H1 (cell line): ENCODE results near the gene SLC39A13. TPM values are rescaled to one million over a fixed set of nuclear protein-coding genes. Genes with fewer than 3 reads are reported as not detected.

Source experiments
- CTCF ChIA-PET: fragments of 300-600 bp; sonication (Branson Sonifier 250); formaldehyde crosslinking; loops from one replicate; lab custom pipeline; 2021; ENCODE audit not compliant: partially characterized antibody; lab: Charles Lee
- POLR2A ChIA-PET: fragments of 300-600 bp; sonication (Branson Sonifier 250); formaldehyde crosslinking; loops from one replicate; lab custom pipeline; 2021; ENCODE audit warnings: inconsistent platforms; ENCODE audit not compliant: partially characterized antibody; lab: Charles Lee
- DNase-seq, 2 experiments: peaks; one replicate each; pipeline versions ENCODE4 v3.0.0 to v3.0.0-alpha.2; 2010 to 2022; ENCODE audit warnings: low spot score in 2 of 2, low read depth in 1 of 2, mixed read lengths in 1 of 2
- FAIRE-seq: peaks from 2 replicates; lab custom pipeline; 2011; peaks lifted over from hg19 to GRCh38; lab: Jason Lieb, UNC
- H2AFZ ChIP-seq: 2 replicates; pipeline ENCODE4 v1.8.1; 2012; ENCODE audit warnings: low read length, inconsistent platforms
- H2AK5ac ChIP-seq: 2 replicates; pipeline ENCODE4 v1.6.1; 2013; ENCODE audit warnings: low read depth, low read length
- H2BK120ac ChIP-seq: replicated peaks from 2 replicates; pipeline ENCODE3; 2013; ENCODE audit warnings: low read depth, low read length, inconsistent platforms
- H2BK12ac ChIP-seq: 2 replicates; pipeline ENCODE4 v1.6.1; 2013; ENCODE audit warnings: low read depth, low read length
- H2BK15ac ChIP-seq: 2 replicates; pipeline ENCODE4 v1.6.1; 2013; ENCODE audit warnings: low read length
- H2BK20ac ChIP-seq: 2 replicates; pipeline ENCODE4 v1.6.1; 2013; ENCODE audit warnings: low read length
- H2BK5ac ChIP-seq: 2 replicates; pipeline ENCODE4 v1.6.1; 2013; ENCODE audit warnings: low read depth, low read length
- H3K14ac ChIP-seq: 2 replicates; pipeline ENCODE4 v1.6.1; 2013; ENCODE audit warnings: inconsistent platforms; ENCODE audit not compliant: insufficient read length
- H3K18ac ChIP-seq: 2 replicates; pipeline ENCODE4 v1.6.1; 2013; ENCODE audit warnings: low read length; ENCODE audit errors: extremely low read depth
- H3K23ac ChIP-seq: 2 replicates; pipeline ENCODE4 v1.6.1; 2013; ENCODE audit warnings: inconsistent platforms; ENCODE audit not compliant: insufficient read length
- H3K23me2 ChIP-seq: 2 replicates; pipeline ENCODE4 v1.6.1; 2013; ENCODE audit warnings: low read depth, low read length
- H3K27ac ChIP-seq: 2 replicates; pipeline ENCODE4 v1.6.1; 2011; ENCODE audit warnings: low read depth, low read length, inconsistent platforms
- H3K27me3 ChIP-seq, 4 experiments: replicated peaks in 1 of 4; 1 replicate in 1 of 4; 2 replicates in 3 of 4; pipeline versions ENCODE4 v1.6.1 to v1.8.1; 2011 to 2013; ENCODE audit warnings: low read length in 3 of 4, mild to moderate bottlenecking in 3 of 4, inconsistent platforms in 2 of 4, mixed read lengths in 2 of 4, moderate library complexity in 1 of 4; ENCODE audit not compliant: control insufficient read depth in 3 of 4, insufficient read depth in 3 of 4; ENCODE audit errors: extremely low read depth in 1 of 4
- H3K36me3 ChIP-seq, 4 experiments: 2 replicates each; pipeline versions ENCODE4 v1.6.1 to v1.8.1; 2011 to 2013; ENCODE audit warnings: mild to moderate bottlenecking in 4 of 4, low read length in 3 of 4, moderate library complexity in 2 of 4, control low read depth in 1 of 4, inconsistent platforms in 1 of 4; ENCODE audit not compliant: insufficient read depth in 4 of 4, control insufficient read depth in 2 of 4
- H3K4ac ChIP-seq: replicated peaks from 2 replicates; pipeline ENCODE3; 2013; ENCODE audit warnings: low read length, low read depth, mixed read lengths, inconsistent platforms; ENCODE audit not compliant: insufficient read length
- H3K4me1 ChIP-seq, 4 experiments: replicated peaks in 1 of 4; 1 replicate in 1 of 4; 2 replicates in 3 of 4; pipeline versions ENCODE4 v1.6.1 to v1.8.1; 2011 to 2013; ENCODE audit warnings: low read length in 3 of 4, inconsistent platforms in 2 of 4, mixed read lengths in 1 of 4; ENCODE audit not compliant: insufficient read depth in 4 of 4, control insufficient read depth in 3 of 4
- H3K4me2 ChIP-seq, 2 experiments: 2 replicates each; pipeline versions ENCODE4 v1.6.1 to v1.8.1; 2011 to 2013; ENCODE audit warnings: low read depth in 2 of 2, low read length in 2 of 2, control low read depth in 1 of 2, inconsistent platforms in 1 of 2, mild to moderate bottlenecking in 1 of 2; ENCODE audit not compliant: insufficient read depth in 1 of 2
- H3K4me3 ChIP-seq, 4 experiments: fragments of 200-600, 300-600 bp in 1 of 4; sonication (generic), shearing (Covaris generic), sonication (Bioruptor Twin) in 1 of 4; 2 replicates each; pipeline versions ENCODE4 v1.5.1 to v1.8.1; 2011 to 2016; ENCODE audit warnings: low read length in 4 of 4, low read depth in 3 of 4, control low read depth in 2 of 4, inconsistent platforms in 2 of 4, mild to moderate bottlenecking in 2 of 4, mixed read lengths in 1 of 4, moderate library complexity in 1 of 4; ENCODE audit not compliant: insufficient read depth in 2 of 4; ENCODE audit errors: extremely low read depth in 1 of 4
- H3K56ac ChIP-seq: replicated peaks from 2 replicates; pipeline ENCODE3; 2013; ENCODE audit warnings: low read depth, mild to moderate bottlenecking, mixed read lengths, low read length, inconsistent platforms; ENCODE audit not compliant: insufficient read length
- H3K79me1 ChIP-seq: 2 replicates; pipeline ENCODE4 v1.6.1; 2013; ENCODE audit warnings: low read depth, low read length, control low read depth
- H3K79me2 ChIP-seq, 2 experiments: 2 replicates each; pipeline versions ENCODE4 v1.6.1 to v1.8.1; 2012 to 2013; ENCODE audit warnings: low read length in 2 of 2, mild to moderate bottlenecking in 2 of 2, inconsistent platforms in 1 of 2; ENCODE audit not compliant: insufficient read depth in 2 of 2, control insufficient read depth in 1 of 2
- H3K9ac ChIP-seq, 4 experiments: replicated peaks in 1 of 4; 1 replicate in 1 of 4; 2 replicates in 3 of 4; pipeline versions ENCODE4 v1.6.1 to v1.8.1; 2011 to 2013; ENCODE audit warnings: low read depth in 3 of 4, low read length in 3 of 4, control low read depth in 2 of 4, mild to moderate bottlenecking in 2 of 4, moderate library complexity in 2 of 4, inconsistent platforms in 1 of 4; ENCODE audit errors: extremely low read depth in 1 of 4
- H3K9me3 ChIP-seq, 2 experiments: 2 replicates each; pipeline versions ENCODE4 v1.6.1 to v1.8.1; 2012 to 2013; ENCODE audit warnings: mild to moderate bottlenecking in 2 of 2, moderate library complexity in 2 of 2, control low read depth in 1 of 2, inconsistent platforms in 1 of 2, low read depth in 1 of 2, low read length in 1 of 2, mixed read lengths in 1 of 2; ENCODE audit not compliant: insufficient read depth in 2 of 2
- H4K20me1 ChIP-seq, 2 experiments: replicated peaks in 1 of 2; 2 replicates each; pipeline versions ENCODE3 to v1.8.1; 2011 to 2013; ENCODE audit warnings: inconsistent platforms in 2 of 2, low read length in 2 of 2, mild to moderate bottlenecking in 1 of 2; ENCODE audit not compliant: insufficient read depth in 2 of 2, control insufficient read depth in 1 of 2
- H4K5ac ChIP-seq: 2 replicates; pipeline ENCODE4 v1.6.1; 2013; ENCODE audit warnings: low read length, low read depth, mixed read lengths, inconsistent platforms; ENCODE audit not compliant: insufficient read length
- H4K8ac ChIP-seq: 2 replicates; pipeline ENCODE4 v1.8.0; 2013; ENCODE audit warnings: mild to moderate bottlenecking, moderate library complexity, low read length, inconsistent platforms; ENCODE audit not compliant: insufficient read depth; ENCODE audit errors: extremely low read depth
- H4K91ac ChIP-seq: replicated peaks from 2 replicates; pipeline ENCODE3; 2013; ENCODE audit warnings: low read length, mixed read lengths, inconsistent platforms; ENCODE audit not compliant: insufficient read length
- E2F6 ChIP-seq: IDR thresholded peaks from 2 replicates; pipeline ENCODE4 v1.6.1; 2012; ENCODE audit warnings: inconsistent platforms
- HDAC6 ChIP-seq: IDR thresholded peaks from one replicate; pipeline ENCODE4 v1.7.1; 2012; ENCODE audit warnings: low read depth, mild to moderate bottlenecking, inconsistent platforms, low read length, moderate library complexity
- JUND ChIP-seq: IDR thresholded peaks from 2 replicates; pipeline ENCODE4 v1.6.1; 2011; ENCODE audit warnings: mild to moderate bottlenecking, improper control_type of control experiment, low read length
- POLR2A ChIP-seq, 2 experiments: IDR thresholded peaks; 1 replicate in 1 of 2; 2 replicates in 1 of 2; pipeline ENCODE4 v1.6.1; 2011; ENCODE audit warnings: low read depth in 2 of 2, low read length in 2 of 2, mild to moderate bottlenecking in 2 of 2; ENCODE audit errors: control extremely low read depth in 1 of 2
- RBBP5 ChIP-seq: IDR thresholded peaks from 2 replicates; pipeline ENCODE4 v1.7.1; 2012; ENCODE audit warnings: low read depth, mild to moderate bottlenecking, inconsistent platforms, low read length, moderate library complexity, borderline replicate concordance
- RFX5 ChIP-seq: IDR thresholded peaks from 2 replicates; pipeline ENCODE4 v1.6.1; 2011; ENCODE audit warnings: low read depth, low read length, improper control_type of control experiment, borderline replicate concordance
- SIRT6 ChIP-seq: IDR thresholded peaks from one replicate; pipeline ENCODE4 v1.7.1; 2012; ENCODE audit warnings: low read length, inconsistent platforms
- SP1 ChIP-seq: IDR thresholded peaks from 2 replicates; pipeline ENCODE4 v1.6.1; 2011; ENCODE audit warnings: low read depth, low read length
- SRF ChIP-seq: IDR thresholded peaks from 2 replicates; pipeline ENCODE4 v1.6.1; 2011; ENCODE audit warnings: mild to moderate bottlenecking, low read depth, low read length, moderate library complexity
- TAF7 ChIP-seq: optimal IDR thresholded peaks from 2 replicates; pipeline ENCODE3; 2011; ENCODE audit warnings: low read depth, mild to moderate bottlenecking, inconsistent platforms, low read length, moderate library complexity, borderline replicate concordance
- WGBS, 2 experiments: shearing (Covaris generic) in 1 of 2; methylation state at CpG; one replicate each; pipeline versions ENCODE4 v1.1.6 to v1.1.7; 2013 to 2015; ENCODE audit warnings: low lambda C conversion rate in 2 of 2, mixed read lengths in 2 of 2, inconsistent platforms in 1 of 2, low coverage in 1 of 2, missing lambda C conversion rate in 1 of 2; ENCODE audit not compliant: insufficient replicate concordance in 2 of 2, insufficient coverage in 1 of 2, insufficient read length in 1 of 2; ENCODE audit errors: extremely low coverage in 1 of 2, missing lambda C conversion rate in 1 of 2; 5-methylcytosine and 5-hydroxymethylcytosine counted together
- polyA plus RNA-seq, 7 experiments: library from polyadenylated mRNA; depleted of rRNA in 3 of 7; stranded (reverse) in 5 of 7; unstranded in 2 of 7; fragments of >200 nt in 5 of 7; fragments of 200-250 nt in 2 of 7; gene quantifications; 1 replicate in 5 of 7; 2 replicates in 1 of 7; 4 replicates in 1 of 7; pipeline versions ENCODE4 v1.2.1 to v1.2.3, GENCODE V29; 2011 to 2013; ENCODE audit warnings: missing spikeins in 2 of 7, mixed read lengths in 2 of 7
- total RNA-seq: library from RNA; stranded (reverse); fragmentation: NEBNext Ultra II Directional; extraction: Animal tissue kit (Norgen Biotek cat#: 25700); gene quantifications from 2 replicates; pipeline ENCODE4 v1.2.1, GENCODE V29; 2021

SLC39A13 gene
- total and polyA plus RNA-seq, 2 of the 8 experiments (the other 6 are each of a cell fraction or from before 2014, with no cell fraction given): 23.2 to 30.0 TPM

GRCh38 chr11:47430524-47430923 is 22.1 kb downstream of the SLC39A13 start:
- H2AK5ac ChIP-seq: no peak overlapping the region
- H4K8ac ChIP-seq: no peak overlapping the region
- DNase-seq: no peak
- FAIRE-seq: no peak
- H2BK5ac ChIP-seq: no peak overlapping the region
- H4K20me1 ChIP-seq: no peaks in the 10 kb centered on the region
- H3K36me3 ChIP-seq: no peaks in the 10 kb centered on the region
- no peak overlapping the region for H3K4me3 ChIP-seq
- H3K9me3 ChIP-seq: no peaks in the 10 kb centered on the region
- no peak overlapping the region for H3K4me2 ChIP-seq
- ChIA-PET POLR2A (interaction anchor here (0.6 to 1.6 kb wide), 2 partner anchors 23 to 134 kb away, joined by 4 read pairs; no protein-coding TSS in a partner anchor), CTCF (interaction anchor here (1.1 kb wide), 1 partner anchor 121 kb away, joined by 3 read pairs; no protein-coding TSS in a partner anchor)
- 0 out of 2 replicates have a peak, but pooled peaks cover 3% of the 10 kb centered on the region for H3K79me1 ChIP-seq
- no peak overlapping the region for H3K56ac ChIP-seq
- no peak overlapping the region for H3K23ac ChIP-seq
- H3K23me2 ChIP-seq: no peaks in the 10 kb centered on the region; the same call in 1 of the 2 replicates
- H3K18ac ChIP-seq: no peak overlapping the region
- no peak overlapping the region for H4K5ac ChIP-seq
- H3K14ac ChIP-seq: no peak overlapping the region
- no peak overlapping the region for H2BK20ac ChIP-seq
- H3K4ac ChIP-seq: no peak overlapping the region
- no peak overlapping the region for H2BK15ac ChIP-seq
- no peak overlapping the region for H4K91ac ChIP-seq
- H3K4me1 ChIP-seq: no peaks in the 10 kb centered on the region; a peak in 1 of 7 replicates
- H3K9ac ChIP-seq: no peak overlapping the region
- peaks cover 0 to 4% of the 10 kb centered on the region in 2 experiments; a peak in 2 of 4 replicates for H3K79me2 ChIP-seq
- H2AFZ ChIP-seq: no peak overlapping the region
- H3K27ac ChIP-seq: no peak overlapping the region
- H2BK12ac ChIP-seq: no peak overlapping the region
- WGBS, 2 experiments: 85% methylated on average over 5 of the region's 5 CpGs; no CpG with 5 or more reads in 1 of the 2 experiments
- no peaks in the 10 kb centered on the region for H3K27me3 ChIP-seq
- TF ChIP-seq RFX5 (no peak), POLR2A (IDR thresholded peaks at IDR 0.05; ENCODE audit: control extremely low read depth in 1 of 2, low read depth in 2 of 2, low read length in 2 of 2) (no peak), HDAC6 (no peak), SP1 (no peak), SIRT6 (no peak), SRF (no peak), E2F6 (no peak), RBBP5 (no peak), TAF7 (no peak), JUND (no peak)
- no peak overlapping the region for H2BK120ac ChIP-seq
